Measurements from ENCODE around the gene TMEM163.

The TMEM163 gene

GRCh38 chr2:134540990-134541389 lies 177.8 kb downstream of the TMEM163 start:
- Mint-ChIP-seq H3K4me1 (peaks cover 15% of the 10 kb centered on the region), H3K4me3 (no peak overlapping the region), H3K27ac (no peak overlapping the region), H3K9me3 (no peaks in the 10 kb centered on the region), H3K36me3 (ENCODE audit: low read depth) (no peaks in the 10 kb centered on the region), H3K27me3 (ENCODE audit: low read depth, poor library complexity) (peaks cover 9% of the 10 kb centered on the region)
- TF ChIP-seq CTCF (IDR thresholded peaks at IDR 0.05): no peak
- no peak for DNase-seq

GRCh38 chr2:134539981-134540380 lies 178.8 kb downstream of the TMEM163 start:
- H3K27me3 Mint-ChIP-seq (ENCODE audit: low read depth, poor library complexity): peaks cover 8% of the 10 kb centered on the region
- no peak overlapping the region for H3K27ac Mint-ChIP-seq
- H3K4me3 Mint-ChIP-seq: no peak overlapping the region
- peaks cover 7% of the 10 kb centered on the region for H3K4me1 Mint-ChIP-seq
- no peaks in the 10 kb centered on the region for H3K9me3 Mint-ChIP-seq
- no peak for TF ChIP-seq CTCF (IDR thresholded peaks at IDR 0.05)
- DNase-seq: no peak
- no peaks in the 10 kb centered on the region for H3K36me3 Mint-ChIP-seq (ENCODE audit: low read depth)

DNA sequence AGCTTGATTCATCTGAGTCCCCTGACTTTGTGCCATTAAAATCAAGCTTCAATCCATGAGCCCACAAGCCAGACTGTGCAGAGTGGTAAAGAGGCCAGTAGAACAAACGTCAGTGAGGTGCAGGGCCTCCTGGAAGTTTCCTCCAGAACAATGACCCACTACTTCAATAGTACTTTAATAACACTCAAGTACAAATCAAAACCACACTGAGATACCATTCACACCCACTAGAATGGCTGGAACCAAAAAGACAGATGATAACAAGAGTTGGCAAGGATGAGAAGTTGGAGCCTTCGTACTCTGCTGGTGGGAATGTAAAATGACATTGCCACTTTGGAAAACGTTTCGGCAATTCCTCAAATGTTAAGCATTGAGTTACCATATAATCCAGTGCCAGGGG lies 181.1 kb downstream of the TMEM163 start:
- Mint-ChIP-seq H3K4me1 (peaks cover 13% of the 10 kb centered on the region), H3K27me3 (ENCODE audit: low read depth, poor library complexity) (peaks cover 7% of the 10 kb centered on the region), H3K9me3 (no peaks in the 10 kb centered on the region), H3K27ac (no peak overlapping the region), H3K36me3 (ENCODE audit: low read depth) (no peaks in the 10 kb centered on the region), H3K4me3 (no peak overlapping the region)
- no peak for TF ChIP-seq CTCF (IDR thresholded peaks at IDR 0.05)
- DNase-seq: no peak

DNA sequence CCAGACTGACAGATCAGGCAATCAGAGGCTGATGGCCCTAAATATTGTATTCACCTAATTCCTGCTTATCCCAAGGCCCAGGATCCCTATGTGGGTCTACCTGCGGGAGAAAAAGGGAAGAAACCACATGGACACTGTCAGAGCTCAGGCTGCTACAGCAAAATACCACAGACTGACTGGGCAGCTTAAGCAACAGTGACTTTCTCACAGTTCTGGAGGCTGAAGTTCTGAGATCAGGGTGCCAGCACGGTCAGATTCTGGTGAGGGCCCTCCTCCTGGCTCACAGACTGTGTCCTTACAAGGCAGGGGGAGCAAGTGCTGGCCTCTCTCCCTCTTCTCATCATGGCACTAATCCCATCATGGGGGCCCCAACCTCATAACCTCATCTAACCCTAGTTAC lies 181.7 kb downstream of the TMEM163 start:
- Mint-ChIP-seq H3K27ac (no peak overlapping the region), H3K4me3 (no peak overlapping the region)
- no peak for TF ChIP-seq CTCF (IDR thresholded peaks at IDR 0.05)

DNA sequence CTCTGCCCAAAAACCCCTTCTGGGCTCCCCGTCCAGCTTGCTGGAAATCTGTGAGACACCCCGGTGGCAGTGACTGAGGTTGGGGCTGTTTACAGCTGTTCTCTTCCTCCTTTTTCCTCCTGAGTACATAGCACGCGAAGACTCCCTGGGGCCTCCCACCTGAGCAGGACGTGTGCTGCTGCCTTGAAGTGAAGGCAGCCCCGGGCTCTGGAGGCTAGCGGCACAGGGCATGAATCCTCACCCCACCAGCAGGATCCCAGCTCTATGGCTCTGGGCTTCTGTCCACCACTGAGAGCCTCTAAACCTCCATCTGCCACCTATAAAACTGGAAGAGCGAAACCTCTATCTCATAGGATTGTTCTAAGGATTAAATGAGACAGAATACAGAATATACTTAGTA lies 182.5 kb downstream of the TMEM163 start:
- H3K4me1 Mint-ChIP-seq: peaks cover 17% of the 10 kb centered on the region
- H3K36me3 Mint-ChIP-seq (ENCODE audit: low read depth): no peaks in the 10 kb centered on the region
- no peaks in the 10 kb centered on the region for H3K9me3 Mint-ChIP-seq
- H3K4me3 Mint-ChIP-seq: no peak overlapping the region
- no peak for DNase-seq
- no peak overlapping the region for H3K27ac Mint-ChIP-seq
- no peak for TF ChIP-seq CTCF (IDR thresholded peaks at IDR 0.05)
- H3K27me3 Mint-ChIP-seq (ENCODE audit: low read depth, poor library complexity): peaks cover 7% of the 10 kb centered on the region

More for the DNA sequence above, 181.7 kb downstream of the TMEM163 start:
- H3K4me1 Mint-ChIP-seq: peaks cover 13% of the 10 kb centered on the region
- H3K9me3 Mint-ChIP-seq: no peaks in the 10 kb centered on the region
- no peaks in the 10 kb centered on the region for H3K36me3 Mint-ChIP-seq (ENCODE audit: low read depth)
- DNase-seq: no peak
- peaks cover 7% of the 10 kb centered on the region for H3K27me3 Mint-ChIP-seq (ENCODE audit: low read depth, poor library complexity)

GRCh38 chr2:134532537-134532936 lies 186.3 kb downstream of the TMEM163 start:
- no peak for TF ChIP-seq CTCF (IDR thresholded peaks at IDR 0.05)
- peaks cover 14% of the 10 kb centered on the region for H3K27me3 Mint-ChIP-seq (ENCODE audit: low read depth, poor library complexity)
- H3K9me3 Mint-ChIP-seq: no peaks in the 10 kb centered on the region
- no peaks in the 10 kb centered on the region for H3K36me3 Mint-ChIP-seq (ENCODE audit: low read depth)
- H3K27ac Mint-ChIP-seq: no peak overlapping the region
- H3K4me1 Mint-ChIP-seq: peaks cover 23% of the 10 kb centered on the region
- DNase-seq: no peak
- no peak overlapping the region for H3K4me3 Mint-ChIP-seq

All from nephron progenitor cell (in vitro differentiated cells).